ENCODE results near the gene IRF3. TPM values are rescaled to one million over a fixed set of nuclear protein-coding genes. Genes with fewer than 3 reads are reported as not detected.

The IRF3 gene
- total RNA-seq, 1 donor from 2014 or later, result 110 TPM

DNA sequence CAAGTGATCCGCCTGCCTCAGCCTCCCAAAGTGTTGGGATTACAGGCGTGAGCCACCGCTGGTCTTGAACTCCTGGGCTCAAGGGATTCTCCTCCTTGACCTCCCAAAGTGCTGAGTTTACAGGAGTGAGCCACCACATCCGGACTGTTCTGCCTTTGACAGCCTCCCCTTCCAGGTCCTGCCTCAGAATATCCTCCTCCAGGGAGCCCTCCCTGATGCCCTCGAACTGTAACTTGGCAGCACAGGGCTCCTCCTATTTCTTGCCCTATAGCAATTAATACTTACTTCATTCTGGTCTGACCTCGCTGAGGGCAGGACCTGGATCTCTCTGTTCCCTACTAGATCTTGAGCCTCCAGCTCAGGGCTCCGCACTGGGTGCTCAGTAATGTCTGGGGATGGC, 31.2 kb upstream of the IRF3 start:
- Mint-ChIP-seq H3K4me1 (ENCODE audit: low read depth) (peaks cover 1% of the 10 kb centered on the region), H3K9me3 (ENCODE audit: low read depth) (no peaks in the 10 kb centered on the region), H3K27ac (no peak overlapping the region), H3K36me3 (ENCODE audit: insufficient read depth) (peaks cover 8% of the 10 kb centered on the region), H3K27me3 (no peaks in the 10 kb centered on the region), H3K4me3 (ENCODE audit: low read depth) (no peak overlapping the region)
- DNase-seq (ENCODE audit: low spot score, unreplicated experiment), result no peak
- TF ChIP-seq CTCF (IDR thresholded peaks at IDR 0.05; ENCODE audit: unreplicated experiment), result no peak

DNA sequence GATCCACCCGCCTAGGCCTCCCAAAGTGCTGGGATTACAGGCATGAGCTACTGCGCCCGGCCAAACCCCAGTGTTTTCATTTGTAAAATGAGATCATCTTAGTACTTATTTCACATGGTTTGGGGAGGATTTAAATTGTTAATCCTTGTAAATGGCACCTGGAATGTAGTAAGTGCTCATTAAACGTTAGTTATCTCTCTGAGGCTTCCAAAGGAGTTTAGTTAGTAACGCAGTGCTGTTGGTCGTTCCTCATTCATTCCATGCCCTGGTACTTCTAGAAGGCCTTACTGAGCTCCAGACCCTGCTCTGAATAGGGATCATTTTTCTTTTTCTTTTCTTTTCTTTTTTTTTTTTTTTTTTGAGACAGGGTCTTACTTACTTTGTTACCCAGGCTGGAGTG, 30.5 kb upstream of the IRF3 start:
- DNase-seq (ENCODE audit: low spot score, unreplicated experiment), result no peak
- no peak overlapping the region for H3K4me3 Mint-ChIP-seq (ENCODE audit: low read depth)

GRCh38 chr19:49692147-49692506, 26.5 kb upstream of the IRF3 start:
- H3K27ac Mint-ChIP-seq, result no peak overlapping the region

More for the DNA sequence above, 30.5 kb upstream of the IRF3 start:
- Mint-ChIP-seq H3K36me3 (ENCODE audit: insufficient read depth) (peaks cover 8% of the 10 kb centered on the region), H3K4me1 (ENCODE audit: low read depth) (peaks cover 1% of the 10 kb centered on the region), H3K27me3 (no peaks in the 10 kb centered on the region), H3K27ac (no peak overlapping the region), H3K9me3 (ENCODE audit: low read depth) (no peaks in the 10 kb centered on the region)
- no peak for TF ChIP-seq CTCF (IDR thresholded peaks at IDR 0.05; ENCODE audit: unreplicated experiment)

DNA sequence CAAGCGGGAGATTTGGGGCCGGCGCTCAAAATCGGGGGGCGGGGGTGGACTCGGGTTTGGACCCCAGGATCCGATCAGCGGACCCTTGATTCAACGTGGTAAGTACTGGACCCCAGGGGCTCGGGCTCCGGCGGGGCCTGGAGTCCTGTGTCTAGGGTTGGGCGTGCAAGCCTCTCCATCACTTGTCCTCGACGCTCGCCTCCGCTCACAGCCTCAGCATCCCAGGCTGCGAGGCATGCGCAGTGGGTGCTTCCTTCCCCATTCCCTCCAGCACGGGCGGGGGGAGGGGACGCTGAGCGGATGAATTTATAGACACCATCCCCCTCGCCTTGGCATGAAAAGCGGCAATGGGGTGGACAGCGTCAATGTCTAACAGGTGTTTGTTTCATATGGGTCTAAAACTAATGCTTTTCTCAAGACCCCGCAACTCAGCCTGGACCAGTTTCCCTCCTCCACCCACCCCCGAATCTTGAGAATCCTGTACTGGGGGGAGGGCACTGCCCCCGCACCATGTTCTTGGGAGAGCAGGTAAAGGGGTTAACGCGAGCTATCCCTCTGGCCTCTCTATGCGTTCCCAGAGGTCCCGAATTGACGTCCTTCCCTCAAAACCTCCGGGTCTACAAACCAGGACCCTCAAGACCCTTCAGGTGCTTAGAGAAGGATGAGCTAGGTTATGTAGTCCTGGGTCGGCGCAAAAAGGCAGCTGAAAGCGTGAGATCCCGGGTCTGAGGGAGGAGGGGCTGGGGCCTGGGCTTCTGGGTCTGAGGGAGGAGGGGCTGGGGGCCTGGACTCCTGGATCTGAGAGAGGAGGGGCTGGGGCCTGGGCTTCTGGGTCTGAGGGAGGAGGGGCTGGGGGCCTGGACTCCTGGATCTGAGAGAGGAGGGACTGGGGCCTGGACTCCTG, 25.8 kb upstream of the IRF3 start:
- Mint-ChIP-seq H3K9me3 (ENCODE audit: low read depth) (no peaks in the 10 kb centered on the region), H3K4me3 (ENCODE audit: low read depth) (peak overlapping the region; percentile 80), H3K36me3 (ENCODE audit: insufficient read depth) (peaks cover 5% of the 10 kb centered on the region), H3K27me3 (no peaks in the 10 kb centered on the region), H3K4me1 (ENCODE audit: low read depth) (peaks cover 11% of the 10 kb centered on the region), H3K27ac (peak overlapping the region; percentile 90)
- DNase-seq (ENCODE audit: low spot score, unreplicated experiment), result peak; percentile 41
- no peak for TF ChIP-seq CTCF (IDR thresholded peaks at IDR 0.05; ENCODE audit: unreplicated experiment)

More at GRCh38 chr19:49692147-49692506, 26.5 kb upstream of the IRF3 start:
- Mint-ChIP-seq H3K9me3 (ENCODE audit: low read depth) (no peaks in the 10 kb centered on the region), H3K27me3 (no peaks in the 10 kb centered on the region), H3K4me3 (ENCODE audit: low read depth) (peak overlapping the region; percentile 49), H3K36me3 (ENCODE audit: insufficient read depth) (peaks cover 5% of the 10 kb centered on the region), H3K4me1 (ENCODE audit: low read depth) (peaks cover 11% of the 10 kb centered on the region)
- no peak for DNase-seq (ENCODE audit: low spot score, unreplicated experiment)
- TF ChIP-seq CTCF (IDR thresholded peaks at IDR 0.05; ENCODE audit: unreplicated experiment), result no peak

DNA sequence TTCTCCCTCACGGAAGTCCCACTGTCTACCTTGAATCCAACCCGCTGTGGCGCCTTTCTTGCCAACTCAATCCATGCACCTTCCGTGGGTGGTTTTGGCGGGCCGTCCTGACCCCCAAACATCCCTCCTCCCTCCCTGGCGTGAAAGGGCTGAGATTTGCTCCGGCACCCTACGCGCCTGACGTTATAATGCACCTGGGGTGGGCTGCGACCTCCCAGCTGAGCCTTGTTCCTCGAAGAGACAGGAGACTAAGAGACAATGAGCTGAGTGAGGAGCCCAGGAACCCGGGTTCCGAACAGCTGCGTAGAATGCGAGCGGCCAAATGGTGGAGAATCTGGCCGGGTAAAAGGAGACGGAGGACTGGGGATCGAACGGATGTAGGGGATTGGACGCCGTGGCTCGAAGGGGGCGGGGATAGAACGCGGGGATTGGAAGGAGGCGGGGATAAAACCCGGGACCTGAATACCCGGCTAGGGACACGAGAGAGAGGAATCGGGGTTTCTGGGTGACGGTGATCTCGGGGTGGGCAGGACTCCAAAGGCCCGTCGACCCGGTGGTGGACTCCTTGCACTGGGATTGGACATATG, 25.1 kb upstream of the IRF3 start, which contains the start of gene CPT1C:
Gene CPT1C, plus strand, starts transcription at position 461 of the 587 bp plus-strand sequence. CDS start 1,137 bp downstream, outside the sequence.
- Mint-ChIP-seq H3K9me3 (ENCODE audit: low read depth) (no peaks in the 10 kb centered on the region), H3K36me3 (ENCODE audit: insufficient read depth) (peaks cover 6% of the 10 kb centered on the region), H3K4me3 (ENCODE audit: low read depth) (peak within 1 kb of the TSS; percentile 80), H3K27me3 (no peaks in the 10 kb centered on the region), H3K27ac (peak within 1 kb of the TSS; percentile 90), H3K4me1 (ENCODE audit: low read depth) (peaks cover 11% of the 10 kb centered on the region)
- TF ChIP-seq CTCF (IDR thresholded peaks at IDR 0.05; ENCODE audit: unreplicated experiment), result no peak
- peak; percentile 64 for DNase-seq (ENCODE audit: low spot score, unreplicated experiment)
